Hindlimb muscle (tissue), 1 donor: ENCODE data around the gene DBH. TPM values are rescaled to one million over a fixed set of nuclear protein-coding genes. Genes with fewer than 3 reads are reported as not detected.
A peak's percentile ranks its signal among the peaks of the same experiment; 100 is the strongest.

ENCODE experiments used
- DNase-seq: peaks from one replicate; pipeline ENCODE4 v3.0.0-alpha.2; 2013
- polyA plus RNA-seq: library from polyadenylated mRNA; unstranded; fragments of 120-200 nt; gene quantifications from one replicate; pipeline ENCODE4 v1.2.1, GENCODE V29; 2013; ENCODE audit not compliant: insufficient read length

The DBH gene
- polyA plus RNA-seq, 1 donor = 0.54 TPM

DNA sequence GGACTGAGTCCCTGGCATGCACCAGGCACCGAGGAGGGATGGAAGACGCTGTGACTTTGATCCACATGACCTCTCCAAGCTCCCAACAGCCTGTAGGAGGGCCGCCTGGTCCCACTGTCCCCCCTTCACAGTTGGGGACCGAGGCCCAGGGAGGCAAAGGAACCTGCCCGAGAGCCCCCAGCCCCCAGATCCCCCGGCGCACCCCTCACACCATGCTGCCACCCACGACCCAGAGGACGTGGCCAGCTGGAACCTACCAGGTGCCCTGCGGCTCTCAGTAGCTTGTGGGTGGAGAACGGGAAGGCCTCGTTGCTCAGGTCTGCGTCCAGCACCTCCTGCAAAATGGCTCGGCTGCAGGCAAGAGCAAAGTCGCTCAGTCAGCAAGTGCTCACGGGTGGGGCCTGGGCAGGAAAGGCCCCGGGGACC lies 48.8 kb downstream of the DBH start:
- no peak for DNase-seq

- DNase-seq = no peak
These were observed 49.8 kb downstream of the DBH start for GRCh38 chr9:133685653-133686609.

DNA sequence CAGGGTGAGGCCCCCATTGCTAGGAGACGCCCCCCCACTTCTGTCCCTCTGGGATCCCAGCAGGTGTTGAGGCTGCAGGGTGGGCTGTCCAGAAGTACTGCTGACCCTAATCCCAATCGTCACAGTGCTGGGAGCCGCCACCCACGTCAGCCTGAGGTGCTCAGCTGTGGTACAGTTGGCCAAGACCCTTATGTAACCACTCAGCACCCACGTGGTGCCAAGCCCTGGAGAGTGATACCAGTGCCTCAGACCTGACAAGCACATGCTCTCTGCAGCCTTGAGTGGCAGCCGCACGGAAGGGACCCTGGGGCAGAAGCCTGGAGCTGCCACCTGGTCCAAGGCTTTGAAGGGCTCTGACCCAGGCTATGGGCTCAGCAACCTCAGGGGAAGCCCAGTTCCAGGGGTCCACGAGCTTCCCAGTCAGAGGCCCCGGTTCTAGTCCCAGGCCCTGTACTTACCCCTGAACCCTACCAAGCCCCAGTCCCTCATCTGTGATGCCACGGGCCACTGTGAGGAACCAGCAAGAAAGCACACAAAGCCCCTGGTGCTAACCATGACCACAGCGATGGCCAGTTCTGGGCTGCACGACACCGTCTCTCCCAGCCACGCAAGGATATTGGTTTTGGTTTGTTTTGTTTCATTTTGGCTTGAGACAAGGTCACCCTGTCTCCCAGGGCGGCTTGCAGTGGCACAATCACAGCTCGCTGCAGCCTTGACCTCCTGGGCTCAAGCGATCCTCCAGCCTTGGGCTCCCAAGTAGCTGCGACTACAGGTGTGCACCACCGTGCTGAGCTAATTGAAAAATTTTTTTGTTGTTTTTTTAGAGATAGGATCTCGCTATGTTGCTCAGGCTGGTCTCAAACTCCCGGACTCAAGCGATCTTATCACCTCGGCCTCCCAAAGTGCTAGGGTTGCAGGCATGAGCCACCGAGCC lies 50.7 kb downstream of the DBH start:
- no peak for DNase-seq

GRCh38 chr9:133687856-133688761 lies 51.9 kb downstream of the DBH start:
- DNase-seq = no peak

DNA sequence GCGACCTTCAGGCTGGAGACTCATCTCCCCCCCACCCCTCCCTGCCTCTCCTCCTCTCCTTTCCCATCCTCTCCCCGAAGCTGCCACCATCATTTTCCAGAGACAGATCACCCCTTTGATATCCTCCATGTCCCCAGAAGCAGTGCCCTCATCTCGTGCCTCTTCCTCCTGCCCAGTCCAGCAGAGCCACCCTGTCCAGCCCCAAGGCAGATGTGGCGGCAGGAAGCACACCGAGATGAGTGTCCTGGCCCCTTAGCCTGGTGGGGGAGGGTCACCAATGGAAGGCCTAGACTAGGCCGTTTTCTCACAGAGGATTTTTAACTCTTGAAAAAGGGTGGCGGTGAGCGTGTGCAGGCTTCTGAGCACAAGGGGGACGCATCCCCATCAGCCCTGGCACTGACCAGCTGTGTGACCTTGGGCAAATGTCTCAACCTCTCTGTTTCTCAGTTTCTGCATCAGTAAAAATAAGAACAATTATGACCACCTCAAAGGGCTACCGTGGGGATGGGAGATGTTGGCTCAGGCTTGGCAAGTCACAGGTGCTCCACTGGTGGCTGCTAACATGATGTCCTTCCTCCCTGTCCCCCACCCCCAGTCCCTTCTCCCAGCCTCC lies 53.1 kb downstream of the DBH start:
- no peak for DNase-seq

DNA sequence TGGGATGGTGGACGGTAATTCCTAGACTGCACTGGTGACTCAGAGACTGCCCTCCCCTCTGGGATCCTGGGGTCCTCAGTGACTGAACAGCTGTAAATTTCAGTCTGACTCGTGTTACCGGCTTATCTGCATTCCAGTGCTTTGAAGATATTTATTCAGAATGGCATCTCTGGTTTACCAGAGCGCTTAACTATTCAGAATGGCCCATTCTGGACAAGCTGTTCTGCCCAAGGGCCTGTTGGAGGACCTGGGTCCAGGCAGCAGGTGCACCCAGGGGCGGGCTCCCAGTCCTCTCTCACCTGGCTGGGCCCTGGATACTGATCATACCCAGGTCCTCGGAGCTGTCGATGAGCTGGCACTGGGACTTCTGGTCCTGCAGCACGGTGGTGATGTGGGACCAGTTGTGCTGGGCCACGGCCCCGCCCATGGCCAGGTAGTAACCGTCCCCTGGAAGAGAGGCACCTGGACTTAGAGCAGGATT lies 54.0 kb downstream of the DBH start:
- no peak for DNase-seq

DNA sequence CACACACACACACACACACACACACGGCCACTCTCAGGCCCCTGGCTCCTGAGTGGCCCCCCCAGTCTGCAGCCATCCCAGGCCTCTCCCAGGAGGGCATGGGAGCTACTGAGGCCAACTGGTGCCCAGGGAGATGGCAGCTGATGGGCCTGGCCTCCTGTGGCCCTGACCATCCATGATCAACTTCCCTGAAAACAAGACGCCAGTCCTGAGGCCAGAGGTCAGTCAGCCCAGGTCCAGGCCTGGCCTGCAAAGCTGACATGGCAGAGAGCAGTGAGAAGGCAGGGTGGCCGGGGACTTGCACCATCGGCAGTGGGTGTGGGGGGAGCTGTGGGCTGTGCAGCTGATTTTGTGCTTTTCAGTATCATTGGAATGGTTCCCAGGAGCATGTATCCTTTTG lies 55.0 kb downstream of the DBH start:
- DNase-seq = no peak

- DNase-seq = no peak
These were observed 55.6 kb downstream of the DBH start for GRCh38 chr9:133691626-133692363.

GRCh38 chr9:133692364-133692985 lies 56.3 kb downstream of the DBH start:
- DNase-seq = no peak

DNA sequence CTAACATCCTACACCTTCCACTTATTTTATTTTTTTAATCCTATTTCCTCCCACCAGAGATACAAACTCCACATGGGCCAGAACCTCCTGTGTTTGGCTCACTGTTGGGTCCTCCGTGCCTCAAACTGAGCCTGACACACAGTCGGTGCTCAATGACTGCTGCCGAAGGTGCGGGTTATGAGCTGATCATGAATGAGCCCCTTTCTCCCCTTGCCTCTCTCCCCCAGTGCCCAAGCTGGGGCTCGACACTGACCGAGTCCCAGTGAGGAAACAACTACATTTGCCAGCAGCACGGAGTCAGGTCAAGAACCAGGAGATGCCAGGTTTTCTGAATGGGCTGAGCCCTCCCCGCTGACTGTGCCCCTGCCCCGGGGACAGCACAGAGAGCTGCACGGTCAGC lies 57.0 kb downstream of the DBH start:
- DNase-seq = no peak

DNA sequence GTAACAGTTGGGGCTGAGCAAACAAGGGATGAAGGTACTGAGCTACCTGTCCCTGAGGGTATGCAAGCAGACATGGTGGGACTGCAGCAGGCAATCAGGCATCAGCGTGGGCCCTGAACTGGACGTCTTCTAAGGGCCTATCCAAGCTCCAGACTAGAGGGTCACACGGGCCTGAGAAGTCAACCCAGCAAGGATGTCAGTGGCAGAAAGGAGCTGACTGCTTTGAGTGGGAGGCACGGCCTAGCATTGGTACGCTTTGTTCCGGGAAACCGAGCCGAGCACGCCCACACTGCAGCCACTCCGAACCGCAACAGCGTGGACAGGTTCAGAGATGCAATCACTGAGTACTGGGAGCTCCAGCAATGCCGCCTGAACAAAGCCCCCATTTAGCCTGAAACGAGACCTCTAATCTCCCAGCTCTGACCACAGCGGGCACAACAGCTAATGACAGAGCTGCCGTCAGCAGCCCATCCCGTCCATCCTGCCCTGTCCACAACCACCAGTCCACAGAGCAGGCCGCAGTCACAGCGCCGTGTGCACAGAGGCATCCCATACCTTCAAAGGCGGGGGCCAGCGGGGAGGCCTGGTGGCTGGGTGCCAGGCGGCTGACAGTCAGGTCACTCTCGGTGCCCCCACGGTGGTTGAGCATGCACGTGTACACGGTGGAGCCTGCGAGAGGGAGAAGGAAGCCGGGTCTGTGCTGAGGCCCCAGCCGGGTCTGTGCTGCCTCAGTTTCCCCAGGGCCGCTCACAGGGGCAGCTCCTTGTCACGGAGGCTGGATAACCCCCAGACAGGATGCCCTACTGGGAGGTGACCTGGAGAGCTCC lies 57.8 kb downstream of the DBH start:
- DNase-seq = no peak

GRCh38 chr9:133694686-133695085 lies 58.5 kb downstream of the DBH start:
- DNase-seq = no peak

GRCh38 chr9:133696071-133696472 lies 59.9 kb downstream of the DBH start:
- no peak for DNase-seq

- DNase-seq = no peak
These were observed 63.4 kb downstream of the DBH start for GRCh38 chr9:133699546-133699945.

DNA sequence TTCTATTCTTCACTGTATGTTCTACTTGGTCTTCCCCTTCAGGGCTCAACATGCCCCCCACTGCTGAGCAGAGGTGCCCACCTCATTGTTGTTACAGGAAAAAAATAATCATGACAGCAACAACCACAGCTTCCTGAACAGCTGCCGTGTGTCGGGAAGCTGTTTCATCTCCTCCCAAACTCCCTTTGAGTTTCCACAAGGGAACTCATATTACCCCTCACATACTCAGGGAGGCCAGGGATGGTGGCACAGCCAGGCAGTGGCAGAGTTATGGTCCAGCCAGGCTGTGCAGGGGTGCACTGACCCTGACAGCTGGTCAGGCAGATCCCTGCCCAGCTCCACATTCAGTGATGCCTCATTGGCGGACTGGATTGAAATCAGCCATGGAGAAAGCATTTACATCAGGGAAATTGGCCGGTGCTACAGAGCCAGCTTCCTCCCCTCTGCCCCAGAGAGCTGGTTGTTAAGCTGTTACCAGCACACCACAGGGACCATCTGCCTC lies 64.7 kb downstream of the DBH start:
- DNase-seq = no peak

DNA sequence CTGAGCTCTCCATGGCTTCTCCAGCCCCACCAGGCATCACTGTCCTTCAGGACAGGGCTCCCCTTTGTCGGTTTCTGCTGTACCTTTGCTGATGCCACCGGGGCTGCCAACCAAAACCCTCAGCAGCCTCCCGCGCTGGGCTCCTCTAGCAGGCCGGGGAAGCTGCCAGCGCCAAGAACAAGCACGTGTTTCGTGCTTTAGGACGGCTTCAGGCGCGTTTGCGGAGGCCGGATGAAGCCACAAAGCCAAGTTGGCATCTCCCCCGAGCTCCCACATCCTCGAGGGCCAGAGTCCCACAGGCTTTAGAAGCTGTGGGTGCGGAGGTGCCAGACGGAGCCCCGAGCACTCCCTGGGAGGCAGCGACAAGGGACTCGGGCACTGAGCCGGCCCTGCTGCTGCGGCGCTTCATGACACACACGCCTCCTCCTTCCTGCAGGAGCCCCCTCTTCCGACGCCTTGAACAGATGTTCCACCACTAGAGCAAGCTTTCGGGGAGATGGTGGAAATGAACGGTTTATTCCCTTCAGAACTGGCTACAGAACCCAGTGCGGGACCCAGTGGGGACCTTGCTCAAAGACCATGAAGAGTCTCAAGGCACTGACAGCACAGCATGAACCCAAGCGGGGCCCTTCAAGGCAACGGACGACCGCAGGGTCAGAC lies 65.3 kb downstream of the DBH start:
- DNase-seq = no peak

DNA sequence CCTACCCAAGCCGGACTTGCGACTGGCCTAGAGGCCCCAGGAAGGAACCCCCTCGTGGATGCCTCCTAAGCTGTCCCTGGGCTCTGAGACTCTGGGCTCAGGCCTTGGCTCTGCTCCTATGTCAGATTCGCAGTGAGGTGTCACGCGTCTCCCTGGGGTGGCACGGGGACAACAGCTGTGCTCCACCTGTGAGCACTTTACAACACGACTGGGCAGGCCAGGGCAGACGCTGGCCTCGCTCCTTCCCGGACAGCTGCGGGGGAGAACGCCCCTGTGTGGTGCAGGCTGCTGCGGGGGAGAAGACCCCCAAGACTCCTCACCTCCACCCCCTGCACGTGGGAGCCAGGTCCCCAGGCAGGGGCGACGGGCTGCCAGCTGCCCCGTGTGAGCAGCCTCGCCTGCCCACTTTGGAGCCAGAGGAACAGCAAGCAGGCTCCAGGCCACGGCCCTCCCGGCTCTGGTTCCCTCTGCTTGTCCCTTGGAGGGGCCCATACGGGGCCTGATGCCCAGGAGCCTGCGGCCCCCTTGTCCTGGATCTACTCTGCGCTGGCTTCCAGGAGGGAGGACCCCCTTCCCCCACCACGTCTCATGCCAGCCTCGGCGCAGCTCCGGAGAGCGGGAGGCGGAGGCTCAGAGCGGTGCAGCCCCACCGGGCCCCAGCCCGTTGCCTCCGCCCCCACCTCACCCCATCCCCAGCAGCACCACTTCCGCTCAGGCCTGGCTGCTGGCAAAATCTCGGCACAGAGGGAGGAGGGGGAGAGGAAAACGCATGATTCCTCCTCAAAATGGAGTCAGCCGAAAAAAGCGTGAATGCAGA lies 66.0 kb downstream of the DBH start:
- peak; percentile 51 for DNase-seq
